Measurements from ENCODE around the gene SLC2A9.

Gene SLC2A9

GRCh38 chr4:10018818-10019461 is 2.4 kb downstream of the SLC2A9 start:
- peak; percentile 95 for DNase-seq

- DNase-seq: no peak
Measured at GRCh38 chr4:10017037-10017893, 4.0 kb downstream of the SLC2A9 start.

- DNase-seq: no peak
Measured at GRCh38 chr4:10016169-10016568, 5.1 kb downstream of the SLC2A9 start.

GRCh38 chr4:10015140-10015753 is 6.0 kb downstream of the SLC2A9 start:
- DNase-seq: peak; percentile 72

- peak; percentile 73 for DNase-seq
Measured at GRCh38 chr4:10013722-10014121, 7.6 kb downstream of the SLC2A9 start.

- DNase-seq: no peak
Measured at GRCh38 chr4:10011885-10012284, 9.4 kb downstream of the SLC2A9 start.

GRCh38 chr4:10011277-10011676 is 10.0 kb downstream of the SLC2A9 start:
- DNase-seq: peak; percentile 46

GRCh38 chr4:10009861-10010500 is 11.3 kb downstream of the SLC2A9 start:
- no peak for DNase-seq

GRCh38 chr4:10008609-10009005 is 12.7 kb downstream of the SLC2A9 start:
- DNase-seq: no peak

- DNase-seq: peak; percentile 72
Measured at GRCh38 chr4:10007793-10008608, 13.3 kb downstream of the SLC2A9 start.

- DNase-seq: no peak
Measured at GRCh38 chr4:10007436-10007740, 13.9 kb downstream of the SLC2A9 start.

- no peak for DNase-seq
Measured at GRCh38 chr4:10006601-10007435, 14.5 kb downstream of the SLC2A9 start.

- peak; percentile 57 for DNase-seq
Measured at GRCh38 chr4:10006231-10006600, 15.1 kb downstream of the SLC2A9 start.

- DNase-seq: no peak
Measured at GRCh38 chr4:10005632-10006031, 15.7 kb downstream of the SLC2A9 start.

- no peak for DNase-seq
Measured at GRCh38 chr4:10003666-10004065, 17.6 kb downstream of the SLC2A9 start.

GRCh38 chr4:10002278-10002677 is 19.0 kb downstream of the SLC2A9 start:
- DNase-seq: no peak

- DNase-seq: no peak
Measured at GRCh38 chr4:10001757-10002156, 19.5 kb downstream of the SLC2A9 start.

GRCh38 chr4:9999956-10000561 is 21.2 kb downstream of the SLC2A9 start:
- no peak for DNase-seq

GRCh38 chr4:9997886-9998285 is 23.4 kb downstream of the SLC2A9 start:
- no peak for DNase-seq

GRCh38 chr4:9996319-9997110 is 24.8 kb downstream of the SLC2A9 start:
- no peak for DNase-seq

Measured in COR-L47 (cell line).